Caco-2 (cell line): Measurements from ENCODE around the gene TANK. TPM values are rescaled to one million over a fixed set of nuclear protein-coding genes. Genes with fewer than 3 reads are reported as not detected.

Experiments used
- BruUV-seq: library from RNA; stranded (reverse); fragments of 400-500 nt; replicated peaks from 2 replicates; lab custom pipeline; 2021; lab: Mats Ljungman, UMichigan
- CTCF ChIA-PET: fragments of 300-600 bp; sonication (Branson Sonifier 250); formaldehyde crosslinking; loops from one replicate; lab custom pipeline; 2022; ENCODE audit warnings: antibody characterized with exemption; lab: Charles Lee
- POLR2A ChIA-PET: fragments of 300-600 bp; sonication (Branson Sonifier 250); formaldehyde crosslinking; loops from one replicate; lab custom pipeline; 2022; ENCODE audit warnings: antibody characterized with exemption; lab: Charles Lee
- DNase-seq, 2 experiments: peaks; one replicate each; pipeline versions ENCODE4 v3.0.0 to v3.0.0-alpha.2; 2020 to 2022
- H3K27me3 ChIP-seq: replicated peaks from 2 replicates; pipeline ENCODE4 v1.6.0; 2011; ENCODE audit warnings: low read length; ENCODE audit not compliant: control insufficient read depth, insufficient read depth
- H3K36me3 ChIP-seq: 2 replicates; pipeline ENCODE4 v1.5.1; 2011; ENCODE audit warnings: low read length; ENCODE audit not compliant: control insufficient read depth, insufficient read depth
- H3K4me1 ChIP-seq: fragments of 250-450 bp; sonication (Bioruptor Pico); 2 replicates; pipeline ENCODE4 v1.5.1; 2020; ENCODE audit warnings: mild to moderate bottlenecking
- H3K4me3 ChIP-seq: 2 replicates; pipeline ENCODE4 v1.5.1; 2011; ENCODE audit warnings: low read depth, mild to moderate bottlenecking, control low read depth, low read length
- H3K9me3 ChIP-seq: fragments of 250-450 bp; sonication (Bioruptor Pico); 2 replicates; pipeline ENCODE4 v1.5.1; 2020; ENCODE audit warnings: mild to moderate bottlenecking, moderate library complexity
- H3K27ac Mint-ChIP-seq: one replicate; pipeline ENCODE4 v1.8.0; 2022; ENCODE audit warnings: mixed read lengths; ENCODE audit not compliant: unreplicated experiment
- H3K27me3 Mint-ChIP-seq: one replicate; pipeline ENCODE4 v1.8.0; 2022; ENCODE audit warnings: mixed read lengths; ENCODE audit not compliant: insufficient read depth, unreplicated experiment
- H3K36me3 Mint-ChIP-seq: one replicate; pipeline ENCODE4 v1.8.0; 2022; ENCODE audit warnings: mild to moderate bottlenecking, mixed read lengths; ENCODE audit not compliant: insufficient read depth, unreplicated experiment
- H3K4me1 Mint-ChIP-seq: one replicate; pipeline ENCODE4 v1.8.0; 2022; ENCODE audit warnings: low read depth, mixed read lengths; ENCODE audit not compliant: unreplicated experiment
- H3K4me3 Mint-ChIP-seq: one replicate; pipeline ENCODE4 v1.8.0; 2022; ENCODE audit warnings: mild to moderate bottlenecking, moderate library complexity, mixed read lengths; ENCODE audit not compliant: unreplicated experiment
- H3K9me3 Mint-ChIP-seq: one replicate; pipeline ENCODE4 v1.8.0; 2022; ENCODE audit warnings: mixed read lengths; ENCODE audit not compliant: unreplicated experiment
- CTCF ChIP-seq, 2 experiments: fragments of 200-600 bp in 1 of 2; IDR thresholded peaks; 1 replicate in 1 of 2; 2 replicates in 1 of 2; pipeline versions ENCODE4 v1.5.1 to v1.8.0; 2011 to 2022; ENCODE audit warnings: antibody characterized with exemption in 1 of 2, control low read depth in 1 of 2, inconsistent platforms in 1 of 2, low read depth in 1 of 2, low read length in 1 of 2, mild to moderate bottlenecking in 1 of 2, moderate library complexity in 1 of 2; ENCODE audit not compliant: insufficient read depth in 1 of 2, severe bottlenecking in 1 of 2, unreplicated experiment in 1 of 2
- intact Hi-C: fragments of 100-400 bp; cut with micrococcal nuclease; formaldehyde crosslinking; loops from one replicate; pipeline ENCODE4 v1.10.0; 2022; ENCODE audit not compliant: unreplicated experiment
- total RNA-seq: library from RNA; stranded (reverse); gene quantifications from 2 replicates; pipeline ENCODE4 v1.2.3, GENCODE V29; 2022

The TANK gene
- total RNA-seq, 1 experiment from 2014 or later, result 56.0 TPM

- H3K27me3 Mint-ChIP-seq, result no peaks in the 10 kb centered on the region
- H3K36me3 Mint-ChIP-seq, result peaks cover 33% of the 10 kb centered on the region
- no peak for TF ChIP-seq CTCF (IDR thresholded peaks at IDR 0.05; ENCODE audit: insufficient read depth in 1 of 2, low read depth in 1 of 2, low read length in 1 of 2, severe bottlenecking in 1 of 2, unreplicated experiment in 1 of 2)
- H3K4me3 ChIP-seq, result no peak overlapping the region
- H3K4me1 Mint-ChIP-seq, result peaks cover 6% of the 10 kb centered on the region
- ChIA-PET CTCF (no interaction called here), POLR2A (no interaction called here)
- H3K9me3 Mint-ChIP-seq, result no peaks in the 10 kb centered on the region
- BruUV-seq, result no TSS peak
- H3K4me1 ChIP-seq, result peaks cover 3% of the 10 kb centered on the region
- intact Hi-C loops, result no loop called here
- no peaks in the 10 kb centered on the region for H3K27me3 ChIP-seq
- H3K36me3 ChIP-seq, result peaks cover 3% of the 10 kb centered on the region; the same call in 1 of the 2 replicates
- no peak for DNase-seq
- H3K9me3 ChIP-seq, result no peaks in the 10 kb centered on the region
- H3K4me3 Mint-ChIP-seq, result no peak overlapping the region
- no peak overlapping the region for H3K27ac Mint-ChIP-seq
These were observed 6.5 kb downstream of the TANK start for GRCh38 chr2:161166538-161167409.

GRCh38 chr2:161169335-161169734 lies 9.1 kb downstream of the TANK start:
- no peak overlapping the region for H3K4me3 Mint-ChIP-seq
- BruUV-seq, result no TSS peak
- TF ChIP-seq CTCF (IDR thresholded peaks at IDR 0.05; ENCODE audit: insufficient read depth in 1 of 2, low read depth in 1 of 2, low read length in 1 of 2, severe bottlenecking in 1 of 2, unreplicated experiment in 1 of 2), result no peak
- H3K9me3 Mint-ChIP-seq, result no peaks in the 10 kb centered on the region
- DNase-seq, result no peak
- H3K27ac Mint-ChIP-seq, result no peak overlapping the region
- Histone ChIP-seq H3K9me3 (no peaks in the 10 kb centered on the region), H3K4me3 (no peak overlapping the region), H3K27me3 (no peaks in the 10 kb centered on the region), H3K36me3 (peaks cover 1% of the 10 kb centered on the region; the same call in 1 of the 2 replicates), H3K4me1 (no peaks in the 10 kb centered on the region)
- peaks cover 8% of the 10 kb centered on the region for H3K4me1 Mint-ChIP-seq
- ChIA-PET CTCF (no interaction called here), POLR2A (no interaction called here)
- H3K36me3 Mint-ChIP-seq, result peaks cover 19% of the 10 kb centered on the region
- intact Hi-C loops, result no loop called here
- no peaks in the 10 kb centered on the region for H3K27me3 Mint-ChIP-seq

GRCh38 chr2:161170377-161170776 lies 10.1 kb downstream of the TANK start:
- Mint-ChIP-seq H3K4me1 (peaks cover 8% of the 10 kb centered on the region), H3K27ac (no peak overlapping the region), H3K4me3 (no peak overlapping the region), H3K36me3 (peaks cover 14% of the 10 kb centered on the region), H3K9me3 (no peaks in the 10 kb centered on the region), H3K27me3 (no peaks in the 10 kb centered on the region)
- no peaks in the 10 kb centered on the region for H3K27me3 ChIP-seq
- ChIA-PET POLR2A (no interaction called here), CTCF (no interaction called here)
- H3K4me3 ChIP-seq, result no peak overlapping the region
- no peaks in the 10 kb centered on the region for H3K4me1 ChIP-seq
- DNase-seq, result no peak
- H3K9me3 ChIP-seq, result no peaks in the 10 kb centered on the region
- TF ChIP-seq CTCF (IDR thresholded peaks at IDR 0.05; ENCODE audit: insufficient read depth in 1 of 2, low read depth in 1 of 2, low read length in 1 of 2, severe bottlenecking in 1 of 2, unreplicated experiment in 1 of 2), result no peak
- H3K36me3 ChIP-seq, result peaks cover 1% of the 10 kb centered on the region; the same call in 1 of the 2 replicates
- BruUV-seq, result no TSS peak
- intact Hi-C loops, result no loop called here
